HT1080 (cell line): ENCODE results near the gene CCIN. TPM values are rescaled to one million over a fixed set of nuclear protein-coding genes. Genes with fewer than 3 reads are reported as not detected.

Source experiments
- DNase-seq: peaks from one replicate; pipeline ENCODE4 v3.0.0-alpha.2; 2015; ENCODE audit warnings: low read depth
- total RNA-seq: library from RNA; depleted of rRNA; stranded (reverse); fragments of >200 nt; shearing (Covaris generic); gene quantifications from 2 replicates; pipeline ENCODE4 v1.2.3, GENCODE V29; 2014

CCIN gene
- total RNA-seq, 1 experiment from 2014 or later: not detected

DNA sequence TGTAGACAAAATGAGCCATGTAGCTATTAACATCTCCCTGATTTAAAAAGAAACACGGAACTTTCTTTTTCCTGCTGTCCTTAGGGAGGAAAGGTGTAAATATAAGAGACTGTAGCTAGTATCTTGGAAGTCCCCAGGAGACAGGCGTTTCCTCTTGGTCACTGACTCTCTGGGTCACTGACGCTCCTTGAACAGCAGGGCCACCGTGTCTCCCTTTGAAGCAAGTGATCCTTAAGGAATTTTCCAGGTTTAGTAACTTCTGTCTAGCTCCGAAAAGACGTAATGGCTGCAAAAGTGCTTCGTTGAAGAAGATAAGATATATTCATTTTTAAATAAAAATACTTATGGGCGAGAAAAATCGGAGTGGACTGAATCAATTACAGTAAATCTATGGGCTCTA, 20.8 kb downstream of the CCIN start:
- no peak for DNase-seq

DNA sequence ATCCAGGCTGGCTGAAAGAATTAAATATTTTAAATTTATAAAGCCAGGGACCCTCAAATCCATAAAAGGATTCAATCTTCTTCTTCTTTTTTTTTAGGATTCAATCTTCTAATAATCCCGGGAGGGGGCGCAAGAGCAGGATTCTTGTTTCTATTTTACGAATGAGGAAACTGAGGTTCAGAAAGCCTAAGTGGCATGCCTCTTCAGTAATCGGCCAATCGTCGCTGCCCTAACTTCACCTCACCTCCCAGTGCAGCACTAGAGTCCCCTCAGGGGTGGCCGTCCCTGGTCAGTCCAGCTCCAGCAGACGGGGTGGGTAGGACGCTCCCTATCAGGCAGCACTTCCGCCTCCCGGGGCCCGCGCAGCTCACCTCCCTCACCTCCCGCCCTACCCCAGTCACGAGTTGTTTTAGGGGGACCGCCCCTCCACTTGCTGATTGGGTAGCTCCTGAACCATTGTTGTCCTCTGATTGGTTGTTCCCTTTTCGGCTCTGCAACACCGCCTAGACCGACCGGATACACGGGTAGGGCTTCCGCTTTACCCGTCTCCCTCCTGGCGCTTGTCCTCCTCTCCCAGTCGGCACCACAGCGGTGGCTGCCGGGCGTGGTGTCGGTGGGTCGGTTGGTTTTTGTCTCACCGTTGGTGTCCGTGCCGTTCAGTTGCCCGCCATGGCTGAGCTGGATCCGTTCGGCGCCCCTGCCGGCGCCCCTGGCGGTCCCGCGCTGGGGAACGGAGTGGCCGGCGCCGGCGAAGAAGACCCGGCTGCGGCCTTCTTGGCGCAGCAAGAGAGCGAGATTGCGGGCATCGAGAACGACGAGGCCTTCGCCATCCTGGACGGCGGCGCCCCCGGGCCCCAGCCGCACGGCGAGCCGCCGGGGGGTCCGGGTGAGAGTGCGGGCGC, 21.5 kb downstream of the CCIN start, which contains the start of gene CLTA:
TSS of gene CLTA (plus strand) at position 534 of the 902 bp plus-strand sequence. CDS start at position 670, 136 bp downstream.
- DNase-seq: peak; percentile 99

DNA sequence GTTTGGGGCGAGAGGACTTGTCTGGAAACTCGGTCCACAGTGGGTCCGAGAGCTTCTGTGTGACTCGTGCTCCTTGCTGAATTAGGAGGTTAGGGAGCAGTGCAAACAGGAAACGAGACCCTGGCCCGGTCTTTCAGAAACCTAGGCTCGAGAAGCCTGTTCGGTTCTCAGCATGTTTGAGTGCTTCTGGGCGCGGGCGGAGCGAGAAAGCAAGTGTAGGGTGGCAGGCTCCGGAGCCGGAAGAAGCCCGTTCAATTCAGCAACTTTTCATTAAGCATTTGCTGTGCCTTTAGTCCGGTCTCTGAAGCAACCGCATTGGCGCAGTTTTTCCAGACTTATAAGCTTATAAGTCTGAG, 22.1 kb downstream of the CCIN start:
- DNase-seq: no peak

DNA sequence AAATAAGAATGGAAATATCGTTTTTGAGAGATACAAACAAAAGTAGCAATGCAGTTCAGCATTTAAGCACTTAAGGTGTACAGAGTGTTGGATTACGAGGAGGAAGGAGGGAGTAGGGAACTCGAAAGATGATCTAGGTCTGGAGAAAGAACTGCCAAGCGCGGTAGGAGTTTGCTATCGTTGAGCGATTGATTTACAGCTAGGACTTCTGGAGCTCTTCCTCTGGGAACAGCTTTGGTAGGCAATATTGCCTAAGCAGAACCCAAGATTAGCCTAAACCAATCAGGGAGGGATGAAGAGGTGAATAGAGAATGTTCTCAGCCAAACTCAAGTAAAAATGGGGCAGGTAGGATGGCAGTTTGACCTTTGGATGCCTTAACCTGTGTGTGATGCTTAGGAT, 22.5 kb downstream of the CCIN start:
- DNase-seq: no peak

DNA sequence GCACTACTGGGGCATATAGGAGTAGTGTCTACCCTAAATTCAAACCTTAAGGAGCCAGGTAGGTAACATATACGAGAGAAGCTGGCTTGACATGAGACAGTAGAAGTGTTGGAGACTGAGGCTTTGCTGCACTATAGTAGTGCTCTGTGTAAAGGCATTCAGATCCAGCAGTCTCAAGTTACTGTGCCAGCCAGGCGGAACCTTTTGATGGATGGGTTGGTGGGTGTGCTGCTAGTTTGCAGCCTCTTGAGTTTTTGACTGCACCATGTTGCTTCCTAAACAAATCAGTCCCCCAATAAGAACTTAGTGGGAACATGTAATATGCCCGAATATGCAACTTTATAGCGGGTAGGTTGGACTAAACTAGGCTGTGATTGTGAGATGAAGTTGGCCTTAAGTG, 23.0 kb downstream of the CCIN start:
- peak; percentile 23 for DNase-seq

DNA sequence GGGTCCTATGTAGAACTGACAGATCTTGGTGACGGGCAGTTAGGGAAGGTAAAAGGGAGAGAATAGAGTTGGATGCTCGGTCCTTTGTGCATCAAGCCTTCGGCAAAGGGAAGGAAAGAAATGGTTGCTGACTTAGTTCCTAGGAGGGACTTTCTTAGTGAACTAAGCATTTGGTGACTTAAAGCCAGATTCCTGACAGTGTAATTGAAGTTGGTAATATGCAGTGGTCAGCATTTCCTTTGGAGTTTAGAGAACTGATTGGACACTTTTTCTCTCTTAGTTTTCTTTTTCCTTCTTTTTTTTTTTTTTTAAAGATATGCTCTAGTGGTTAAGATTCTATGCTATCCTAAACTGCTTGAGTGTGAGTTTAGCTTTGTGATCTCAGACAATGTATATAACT, 23.8 kb downstream of the CCIN start:
- DNase-seq: no peak

DNA sequence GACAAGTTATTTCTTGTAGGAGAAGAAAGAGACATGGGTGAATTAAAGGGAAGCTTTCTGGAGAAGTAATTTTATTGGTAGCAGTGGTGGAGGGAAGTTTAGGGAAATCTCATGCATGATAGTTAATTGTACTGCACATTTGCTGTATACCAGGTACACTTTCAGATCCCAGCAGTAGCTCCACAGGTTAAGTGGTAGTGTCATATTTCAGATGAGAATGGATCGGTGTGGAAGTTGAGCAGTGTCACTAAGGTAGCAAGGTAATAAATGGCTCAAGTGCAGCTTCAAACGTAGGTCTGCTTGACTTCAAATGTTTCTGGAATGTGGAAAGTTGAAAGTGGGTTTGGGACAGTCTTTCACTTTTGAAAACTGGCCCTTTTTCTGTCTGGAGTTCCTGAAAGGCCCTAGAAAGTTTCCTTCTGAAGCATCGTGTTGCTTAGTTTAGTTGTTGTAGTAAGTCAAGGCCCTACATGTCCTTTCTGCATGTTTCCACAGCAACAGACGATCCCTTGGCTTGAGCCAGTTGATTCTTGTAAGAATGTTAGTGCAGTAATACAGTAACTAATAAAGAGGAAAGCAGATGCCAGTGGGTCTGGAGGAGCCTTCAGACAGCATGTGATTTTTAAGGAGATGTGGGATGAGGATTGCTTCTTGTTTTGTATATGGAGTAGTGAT, 25.3 kb downstream of the CCIN start:
- no peak for DNase-seq

DNA sequence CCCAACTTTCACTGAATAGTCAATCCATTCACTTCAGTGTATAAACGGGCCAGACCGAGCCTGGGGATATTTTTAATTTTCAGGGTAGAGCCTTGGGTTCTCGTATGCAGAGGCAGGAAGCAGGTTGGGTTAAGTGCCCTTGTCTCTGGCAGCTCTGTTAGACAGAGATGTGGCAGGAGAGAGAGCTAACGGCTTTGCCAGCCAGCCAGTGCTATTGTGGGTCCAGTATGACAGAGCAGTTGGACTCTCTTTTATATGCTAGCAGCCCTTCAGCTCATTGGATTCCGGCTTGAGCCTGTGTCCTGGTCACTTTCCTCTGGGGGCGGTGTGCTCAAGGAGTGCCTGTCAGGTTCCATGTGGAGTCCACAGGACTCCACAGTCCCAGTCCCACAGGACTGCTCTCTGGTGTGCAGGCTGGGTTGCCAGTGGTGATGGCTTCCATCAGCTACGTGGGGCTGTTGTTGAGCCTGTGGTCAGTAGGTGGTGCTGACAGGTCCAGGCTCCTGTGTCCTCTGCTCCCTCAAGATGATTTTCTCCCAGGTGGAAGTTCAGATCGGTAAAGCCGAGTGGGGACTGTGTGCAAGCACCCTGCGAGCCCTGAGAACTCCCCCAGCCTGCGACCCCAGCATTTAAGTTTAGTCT, 35.8 kb downstream of the CCIN start:
- DNase-seq: peak; percentile 24

DNA sequence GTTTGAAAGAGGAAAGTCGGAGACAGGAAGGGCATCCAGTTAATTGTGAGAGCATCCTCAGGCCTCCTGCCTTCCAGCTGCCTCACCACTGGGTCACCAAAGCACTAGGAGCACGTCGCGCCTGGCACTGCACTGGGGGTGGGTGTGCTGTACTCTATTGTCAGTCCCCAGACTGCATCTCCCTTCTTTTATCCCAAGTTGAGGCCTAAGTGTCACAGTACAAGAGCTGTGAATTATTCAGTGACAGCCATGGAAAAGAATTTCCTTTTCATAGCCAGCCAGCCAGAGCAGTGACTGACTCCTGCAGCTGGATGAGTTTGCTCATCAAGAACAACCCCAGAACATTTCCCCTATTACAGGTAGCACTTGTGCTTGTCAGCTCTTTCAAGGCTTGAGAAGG, 37.8 kb downstream of the CCIN start:
- peak; percentile 14 for DNase-seq

DNA sequence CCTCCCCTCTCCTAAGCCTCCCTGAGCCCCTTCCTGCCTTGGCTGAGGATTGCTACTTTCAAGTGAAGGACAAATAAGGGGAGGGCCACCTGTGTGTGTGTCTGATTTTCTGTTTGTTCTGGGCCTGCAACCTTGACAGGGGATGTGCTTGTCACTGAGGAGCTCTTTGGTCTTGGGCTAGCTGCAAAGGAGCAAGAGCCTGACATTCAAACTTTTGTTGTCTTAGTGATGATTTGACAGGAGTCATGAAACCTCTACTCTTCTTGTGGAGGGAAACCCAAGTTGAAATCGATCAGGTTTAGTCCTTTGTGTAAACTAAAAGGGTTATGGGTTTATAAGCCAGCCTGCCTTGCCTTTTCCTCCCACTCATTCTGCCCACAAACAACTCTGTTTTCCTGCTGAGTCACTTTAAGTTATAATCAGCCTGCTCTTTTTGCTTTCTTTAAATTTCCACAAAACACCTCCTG, 38.4 kb downstream of the CCIN start:
- no peak for DNase-seq

DNA sequence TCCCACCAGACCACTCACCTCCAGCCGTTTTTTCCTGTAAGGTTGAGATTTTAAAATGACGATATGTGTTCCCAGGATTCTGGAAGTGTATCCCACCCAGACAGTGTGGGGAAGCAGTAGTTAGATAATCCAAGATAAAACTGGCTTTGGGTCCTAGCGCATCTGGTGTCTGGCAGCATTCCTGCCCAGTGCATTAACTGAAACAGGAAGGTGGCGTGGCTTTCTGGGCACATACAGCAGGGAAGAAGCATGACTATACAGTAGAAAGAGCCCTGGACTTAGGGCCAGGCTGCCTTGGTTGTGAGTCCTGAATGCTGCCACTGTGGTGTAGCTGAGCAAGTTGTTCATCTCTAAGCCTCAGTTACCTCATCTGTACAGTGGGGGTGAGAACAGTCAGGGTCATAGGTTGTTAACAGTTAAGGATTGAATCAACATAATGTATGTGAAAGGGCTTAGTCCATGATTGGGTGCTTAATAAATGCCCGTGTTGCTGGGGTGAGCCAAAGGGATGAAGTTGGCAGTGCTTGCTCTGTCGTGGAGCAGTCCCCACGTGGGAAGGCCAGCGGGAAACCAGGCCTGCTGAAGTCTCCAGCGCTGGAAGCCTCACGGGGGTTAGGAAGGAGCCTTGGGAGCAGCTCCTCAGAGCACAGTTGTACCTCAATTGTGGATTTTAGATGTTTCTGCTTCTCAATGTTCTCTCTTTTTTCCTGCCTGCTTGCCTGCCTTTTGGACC, 39.5 kb downstream of the CCIN start:
- no peak for DNase-seq

DNA sequence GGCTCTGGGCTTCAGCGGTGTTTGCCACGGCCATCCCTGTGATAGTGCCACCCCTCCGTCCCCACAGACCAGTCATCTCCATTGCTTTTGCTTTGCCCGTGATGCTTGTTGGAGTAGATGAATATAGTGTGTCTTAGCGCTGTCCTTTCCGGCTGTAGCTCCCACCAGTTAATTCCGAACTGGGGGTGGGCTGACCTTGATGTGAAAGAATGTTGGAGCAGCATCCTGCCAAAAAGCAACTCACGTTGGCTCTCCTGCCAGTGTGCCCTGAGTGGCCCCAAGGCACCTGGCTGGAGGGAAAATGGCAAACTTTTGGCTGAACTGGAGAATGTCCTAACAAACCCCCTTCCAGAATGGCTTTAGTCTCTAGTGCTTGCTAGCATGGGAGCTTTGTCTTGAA, 41.5 kb downstream of the CCIN start:
- DNase-seq: no peak

DNA sequence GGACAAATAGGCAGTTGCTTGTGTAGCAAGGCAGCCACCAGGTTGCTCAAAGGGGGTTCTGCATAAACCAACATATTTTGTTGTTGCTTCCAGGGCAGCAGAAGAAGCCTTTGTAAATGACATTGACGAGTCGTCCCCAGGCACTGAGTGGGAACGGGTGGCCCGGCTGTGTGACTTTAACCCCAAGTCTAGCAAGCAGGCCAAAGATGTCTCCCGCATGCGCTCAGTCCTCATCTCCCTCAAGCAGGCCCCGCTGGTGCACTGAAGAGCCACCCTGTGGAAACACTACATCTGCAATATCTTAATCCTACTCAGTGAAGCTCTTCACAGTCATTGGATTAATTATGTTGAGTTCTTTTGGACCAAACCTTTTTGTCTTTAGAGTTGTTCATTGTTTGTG, 42.3 kb downstream of the CCIN start:
- DNase-seq: no peak

DNA sequence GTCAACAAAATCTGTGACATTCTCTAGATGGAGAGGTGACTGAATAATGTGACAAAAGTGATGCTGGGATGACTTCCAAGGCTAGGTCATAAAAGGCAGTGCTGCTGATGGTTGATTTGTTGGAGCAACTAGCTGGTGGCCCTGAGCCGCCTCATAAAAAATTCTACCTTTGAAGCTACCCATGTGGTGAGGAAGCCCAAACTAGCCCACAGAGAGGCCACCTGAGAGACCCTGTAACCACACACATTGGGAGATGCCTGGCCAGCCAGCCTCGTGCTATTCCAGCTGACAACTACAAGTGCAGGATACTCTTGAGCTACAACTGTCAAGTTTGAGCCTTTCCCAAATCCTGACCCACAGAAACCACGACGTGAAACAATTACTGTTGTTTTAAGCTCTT, 44.2 kb downstream of the CCIN start:
- no peak for DNase-seq

DNA sequence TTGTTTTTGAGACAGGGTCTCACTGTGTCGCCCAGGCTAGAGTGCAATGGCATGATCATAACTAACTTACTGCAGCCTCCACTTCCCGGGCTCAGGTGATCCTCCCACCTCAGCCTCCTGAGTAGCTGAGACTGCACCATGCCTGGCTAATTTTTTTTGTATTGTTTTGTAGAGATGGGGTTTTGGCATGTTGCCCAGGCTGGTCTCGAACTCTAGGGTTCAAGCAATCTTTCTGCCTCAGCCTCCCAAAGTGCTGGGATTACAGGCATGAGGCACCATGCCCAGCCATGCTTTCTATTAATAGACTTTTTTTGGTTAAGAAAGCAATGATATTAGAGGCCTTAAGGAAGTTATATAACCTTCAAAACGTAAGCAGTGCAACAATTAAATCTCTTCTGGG, 44.8 kb downstream of the CCIN start:
- no peak for DNase-seq

DNA sequence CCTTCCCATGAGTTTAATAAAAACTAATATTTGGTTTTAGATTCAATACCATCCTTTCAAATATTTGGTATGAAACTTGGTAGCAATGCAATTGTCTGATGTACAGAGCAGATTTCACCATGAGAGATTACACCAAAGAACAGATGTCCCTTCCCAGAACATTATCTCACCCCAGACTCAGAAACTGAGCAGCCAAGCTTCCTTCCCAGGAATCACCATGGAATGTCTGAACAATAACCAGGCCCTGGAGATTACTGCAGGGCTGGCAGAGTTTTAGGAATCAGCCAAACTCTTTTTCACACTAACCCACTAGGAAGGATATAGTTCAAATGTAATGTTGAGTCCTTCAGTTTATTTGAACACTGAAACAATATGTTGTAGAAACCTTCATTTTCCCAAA, 45.4 kb downstream of the CCIN start:
- no peak for DNase-seq

DNA sequence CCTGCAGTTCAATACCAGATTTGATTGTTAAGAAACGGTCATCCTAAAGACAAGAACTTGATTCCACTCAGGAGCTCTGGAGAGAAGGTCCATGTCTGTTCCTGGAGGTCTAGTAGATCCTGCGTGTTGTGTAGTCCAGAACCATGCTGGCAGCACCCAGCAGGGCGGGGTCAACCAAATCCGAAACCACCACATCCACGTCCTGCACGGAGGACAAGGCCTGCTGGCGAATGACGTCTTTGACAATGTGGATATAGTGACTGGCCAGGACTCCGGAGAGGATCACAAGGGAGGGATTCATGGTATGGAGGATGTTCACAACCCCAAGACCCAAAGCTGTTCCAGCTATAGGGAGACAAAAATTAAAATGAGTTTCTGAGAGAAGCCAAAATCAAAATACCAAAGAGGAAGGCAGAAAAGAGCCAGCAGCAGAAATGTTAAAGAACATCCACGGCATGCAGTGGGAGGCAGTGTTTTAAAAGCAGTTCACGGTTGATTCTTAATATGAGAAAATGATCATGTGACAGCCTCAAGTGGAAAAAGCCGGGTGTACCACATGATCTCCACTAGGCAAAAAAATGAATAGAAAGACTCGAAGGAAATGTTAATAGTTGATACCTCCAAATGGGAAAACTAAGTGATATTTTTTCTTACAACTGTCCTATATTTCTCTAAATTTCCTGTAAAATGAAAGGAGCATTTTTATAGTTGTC, 48.2 kb downstream of the CCIN start:
- DNase-seq: no peak

DNA sequence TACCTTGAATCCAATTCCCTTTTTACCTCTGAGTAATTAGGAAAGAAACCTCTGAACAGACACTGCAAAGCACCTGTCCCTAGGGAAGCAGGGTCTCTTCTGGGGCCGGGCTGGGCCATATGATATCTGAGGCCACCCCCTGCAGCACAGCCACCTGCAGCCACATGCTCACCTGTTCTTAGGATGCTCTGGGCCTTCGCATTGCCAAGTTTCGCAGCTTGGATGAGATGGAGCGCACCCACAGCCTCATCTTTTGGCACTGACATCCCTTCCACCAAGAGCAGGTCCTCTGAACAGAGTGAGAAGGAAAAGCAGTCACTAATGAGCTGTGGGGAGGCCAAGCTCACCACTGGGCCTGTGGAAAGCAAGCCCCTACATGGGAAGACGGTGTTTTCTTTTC, 48.8 kb downstream of the CCIN start:
- no peak for DNase-seq

DNA sequence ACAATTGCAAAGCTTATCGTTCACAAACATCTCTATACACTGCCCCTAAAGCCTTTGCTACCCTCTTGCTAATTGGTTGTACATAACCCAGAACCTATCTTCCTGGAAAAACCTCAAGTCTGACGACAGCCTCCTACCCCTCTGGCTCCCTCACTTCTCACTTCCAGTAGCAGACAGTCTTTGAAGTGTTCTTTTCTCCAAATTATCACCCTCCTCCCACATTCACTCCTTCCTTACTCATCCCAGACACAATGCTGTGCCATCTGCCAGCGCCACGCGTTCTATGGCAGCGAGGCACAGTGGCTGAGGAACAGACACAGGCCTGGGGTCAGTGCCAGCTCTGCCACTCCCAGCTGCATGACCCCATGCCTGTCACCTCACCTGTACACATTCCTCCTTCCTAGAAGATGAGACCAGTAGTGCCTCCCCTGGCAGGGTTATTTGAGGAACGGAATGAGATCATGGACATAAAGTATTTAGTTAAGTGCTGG, 49.3 kb downstream of the CCIN start:
- no peak for DNase-seq
